HG02852 (cell line): ENCODE results near the gene CCDC88C.

ENCODE experiments used
- ATAC-seq: cut with Tn5 transposase; IDR thresholded peaks from one replicate; pipeline ENCODE4 v1.9.1; 2021; ENCODE audit warnings: mild to moderate bottlenecking, moderate library complexity; ENCODE audit not compliant: unreplicated experiment

Gene CCDC88C

GRCh38 chr14:91329486-91330014 lies 88.1 kb downstream of the CCDC88C start:
- ATAC-seq = no peak

- no peak for ATAC-seq
Observed at GRCh38 chr14:91328313-91329050, 89.1 kb downstream of the CCDC88C start.

- ATAC-seq = no peak
Observed at GRCh38 chr14:91327661-91328312, 89.8 kb downstream of the CCDC88C start.

GRCh38 chr14:91327250-91327595 lies 90.4 kb downstream of the CCDC88C start:
- no peak for ATAC-seq

- no peak for ATAC-seq
Observed at GRCh38 chr14:91326514-91327249, 90.9 kb downstream of the CCDC88C start.

- ATAC-seq = no peak
Observed at GRCh38 chr14:91324606-91325575, 92.7 kb downstream of the CCDC88C start.

- ATAC-seq = peak; percentile 76
Observed at GRCh38 chr14:91323671-91324605, 93.7 kb downstream of the CCDC88C start.

GRCh38 chr14:91323031-91323430 lies 94.6 kb downstream of the CCDC88C start:
- ATAC-seq = no peak

- no peak for ATAC-seq
Observed at GRCh38 chr14:91322623-91323022, 95.0 kb downstream of the CCDC88C start.

GRCh38 chr14:91321131-91321530 lies 96.5 kb downstream of the CCDC88C start:
- no peak for ATAC-seq

GRCh38 chr14:91320266-91320665 lies 97.4 kb downstream of the CCDC88C start:
- no peak for ATAC-seq

- no peak for ATAC-seq
Observed at GRCh38 chr14:91318911-91319310, 98.7 kb downstream of the CCDC88C start.

GRCh38 chr14:91317381-91318308 lies 100.0 kb downstream of the CCDC88C start:
- no peak for ATAC-seq

GRCh38 chr14:91316761-91317160 lies 100.9 kb downstream of the CCDC88C start:
- ATAC-seq = no peak

- peak; percentile 81 for ATAC-seq
Observed at GRCh38 chr14:91315844-91316267, 101.8 kb downstream of the CCDC88C start.

- ATAC-seq = no peak
Observed at GRCh38 chr14:91313852-91314251, 103.8 kb downstream of the CCDC88C start.

- no peak for ATAC-seq
Observed at GRCh38 chr14:91313154-91313850, 104.3 kb downstream of the CCDC88C start.

- ATAC-seq = no peak
Observed at GRCh38 chr14:91311284-91311662, 106.3 kb downstream of the CCDC88C start.
